ENCODE measurements around the gene IP6K1. TPM values are rescaled to one million over a fixed set of nuclear protein-coding genes. Genes with fewer than 3 reads are reported as not detected.

The IP6K1 gene
- total RNA-seq, 1 experiment from 2014 or later, result 30.6 TPM

DNA sequence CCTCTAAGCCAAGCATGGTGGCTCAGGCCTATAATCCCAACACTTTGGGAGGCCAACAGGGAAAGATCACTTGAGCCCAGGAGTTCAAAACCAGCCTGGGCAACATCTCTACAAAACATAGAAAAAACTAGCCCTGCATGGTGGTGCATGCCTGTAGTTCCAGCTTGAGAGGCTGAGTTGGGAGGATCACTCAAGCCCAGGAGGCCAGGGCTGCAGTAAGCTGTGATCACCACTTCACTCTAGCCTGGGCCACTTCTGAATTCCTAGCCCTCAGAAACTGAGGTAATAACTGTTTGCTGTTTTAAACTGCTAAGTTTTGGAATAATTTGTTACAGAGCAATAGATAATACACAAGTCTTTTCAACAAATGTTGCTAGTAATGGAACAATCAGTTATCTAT is 16.4 kb downstream of the IP6K1 start:
- intact Hi-C loops (cut with micrococcal nuclease), result no loop called here

DNA sequence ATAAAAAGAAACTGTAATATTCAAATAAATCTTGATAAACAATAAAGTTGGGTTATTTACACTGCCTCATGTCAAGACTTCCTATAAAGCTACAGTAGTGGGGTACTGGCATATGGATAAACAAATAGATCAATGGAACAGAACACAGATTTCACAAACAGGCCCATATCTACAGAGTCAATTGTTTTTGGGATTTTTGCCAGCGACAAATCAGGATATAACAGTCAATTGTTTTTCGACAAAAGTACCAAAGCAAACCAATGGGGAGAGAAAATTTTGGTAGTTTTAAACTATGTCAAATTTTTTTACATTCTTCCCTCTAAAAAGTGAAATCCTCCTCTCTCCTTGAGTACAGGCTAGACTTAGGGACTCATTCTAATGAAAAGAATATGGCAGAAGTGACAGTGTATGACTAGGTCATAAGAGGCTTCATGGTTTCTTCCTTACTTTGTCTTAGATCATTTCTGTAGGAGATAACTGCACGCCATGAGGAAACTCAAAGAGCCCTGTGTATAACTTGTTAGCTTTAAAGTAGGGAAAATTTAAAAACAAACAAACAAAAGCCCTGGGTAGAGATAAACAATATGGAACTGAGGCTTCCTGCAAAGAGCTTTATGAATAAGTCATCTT is 16.9 kb downstream of the IP6K1 start:
- Histone ChIP-seq H2AFZ (ENCODE audit: low read depth, low read length, poor library complexity, severe bottlenecking) (no peak overlapping the region), H3K27ac (ENCODE audit: low read depth, low read length) (no peak overlapping the region), H3K4me3 (replicated peaks in 1 of 2; ENCODE audit: low read depth in 1 of 2, low read length in 2 of 2) (no peak overlapping the region), H3K9me2 (ENCODE audit: insufficient read depth) (no peaks in the 10 kb centered on the region), H3K27me3 (ENCODE audit: insufficient read depth, low read length) (no peaks in the 10 kb centered on the region), H3K4me1 (ENCODE audit: control insufficient read depth in 1 of 2, insufficient read depth in 2 of 2, low read length in 2 of 2) (no peaks in the 10 kb centered on the region; a peak in 1 of 4 replicates), H4K20me1 (ENCODE audit: insufficient read depth) (no peaks in the 10 kb centered on the region), H3K9me3 (ENCODE audit: control insufficient read depth in 1 of 2, insufficient read depth in 1 of 2, low read depth in 1 of 2, low read length in 2 of 2) (no peaks in the 10 kb centered on the region), H3K79me2 (ENCODE audit: insufficient read depth, low read length) (peaks cover 82% of the 10 kb centered on the region), H3K4me2 (ENCODE audit: low read length) (no peak overlapping the region), H3K36me3 (ENCODE audit: control insufficient read depth in 1 of 2, insufficient read depth in 2 of 2, low read length in 2 of 2) (no peaks in the 10 kb centered on the region), H3K9ac (ENCODE audit: low read length) (no peak overlapping the region)
- POLR2A ChIA-PET, result no interaction called here
- intact Hi-C loops (cut with micrococcal nuclease), result no loop called here
- BruUV-seq (replicated peaks), result no TSS peak
- ATAC-seq (no peak), DNase-seq (ENCODE audit: low read depth, low spot score) (no peak)
- RAD21 ChIA-PET (ENCODE audit: low non-redundant PET in 1 of 2, low total read pairs in 2 of 2, uncharacterized antibody in 2 of 2, unreplicated experiment in 2 of 2), result no interaction called here
- CTCF ChIA-PET, result no interaction called here
- no peak for TF ChIP-seq EZH2 (IDR thresholded peaks at IDR 0.05)
- no peak for TF ChIP-seq SIN3A (IDR thresholded peaks at IDR 0.05; ENCODE audit: low read depth)
- no peak for TF ChIP-seq RAD21 (IDR thresholded peaks at IDR 0.05; ENCODE audit: low read depth)
- no peak for TF ChIP-seq SRF (IDR thresholded peaks at IDR 0.05; ENCODE audit: low read depth)
- TF ChIP-seq, protein P1, sequence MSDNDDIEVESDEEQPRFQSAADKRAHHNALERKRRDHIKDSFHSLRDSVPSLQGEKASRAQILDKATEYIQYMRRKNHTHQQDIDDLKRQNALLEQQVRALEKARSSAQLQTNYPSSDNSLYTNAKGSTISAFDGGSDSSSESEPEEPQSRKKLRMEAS (IDR thresholded peaks at IDR 0.05), result no peak
- no peak for TF ChIP-seq TCF7L2 (IDR thresholded peaks at IDR 0.05; ENCODE audit: borderline replicate concordance, extremely low read depth, insufficient read depth, insufficient read length)
- no peak for TF ChIP-seq EGR1 (IDR thresholded peaks at IDR 0.05; ENCODE audit: low read depth)
- TF ChIP-seq, protein P2, sequence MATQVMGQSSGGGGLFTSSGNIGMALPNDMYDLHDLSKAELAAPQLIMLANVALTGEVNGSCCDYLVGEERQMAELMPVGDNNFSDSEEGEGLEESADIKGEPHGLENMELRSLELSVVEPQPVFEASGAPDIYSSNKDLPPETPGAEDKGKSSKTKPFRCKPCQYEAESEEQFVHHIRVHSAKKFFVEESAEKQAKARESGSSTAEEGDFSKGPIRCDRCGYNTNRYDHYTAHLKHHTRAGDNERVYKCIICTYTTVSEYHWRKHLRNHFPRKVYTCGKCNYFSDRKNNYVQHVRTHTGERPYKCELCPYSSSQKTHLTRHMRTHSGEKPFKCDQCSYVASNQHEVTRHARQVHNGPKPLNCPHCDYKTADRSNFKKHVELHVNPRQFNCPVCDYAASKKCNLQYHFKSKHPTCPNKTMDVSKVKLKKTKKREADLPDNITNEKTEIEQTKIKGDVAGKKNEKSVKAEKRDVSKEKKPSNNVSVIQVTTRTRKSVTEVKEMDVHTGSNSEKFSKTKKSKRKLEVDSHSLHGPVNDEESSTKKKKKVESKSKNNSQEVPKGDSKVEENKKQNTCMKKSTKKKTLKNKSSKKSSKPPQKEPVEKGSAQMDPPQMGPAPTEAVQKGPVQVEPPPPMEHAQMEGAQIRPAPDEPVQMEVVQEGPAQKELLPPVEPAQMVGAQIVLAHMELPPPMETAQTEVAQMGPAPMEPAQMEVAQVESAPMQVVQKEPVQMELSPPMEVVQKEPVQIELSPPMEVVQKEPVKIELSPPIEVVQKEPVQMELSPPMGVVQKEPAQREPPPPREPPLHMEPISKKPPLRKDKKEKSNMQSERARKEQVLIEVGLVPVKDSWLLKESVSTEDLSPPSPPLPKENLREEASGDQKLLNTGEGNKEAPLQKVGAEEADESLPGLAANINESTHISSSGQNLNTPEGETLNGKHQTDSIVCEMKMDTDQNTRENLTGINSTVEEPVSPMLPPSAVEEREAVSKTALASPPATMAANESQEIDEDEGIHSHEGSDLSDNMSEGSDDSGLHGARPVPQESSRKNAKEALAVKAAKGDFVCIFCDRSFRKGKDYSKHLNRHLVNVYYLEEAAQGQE (IDR thresholded peaks at IDR 0.05; ENCODE audit: low read depth), result no peak
- TF ChIP-seq SP1 (IDR thresholded peaks at IDR 0.05; ENCODE audit: low read depth), result no peak
- no peak for TF ChIP-seq CEBPB (IDR thresholded peaks at IDR 0.05; ENCODE audit: low read depth)
- TF ChIP-seq POLR2A (IDR thresholded peaks at IDR 0.05; ENCODE audit: borderline replicate concordance, extremely low read depth, insufficient read depth, insufficient read length), result no peak
- TF ChIP-seq FOSL1 (IDR thresholded peaks at IDR 0.05; ENCODE audit: low read depth), result no peak
- TF ChIP-seq POLR2AphosphoS5 (IDR thresholded peaks at IDR 0.05; ENCODE audit: low read depth, low read length), result no peak
- TF ChIP-seq ELF1 (IDR thresholded peaks at IDR 0.05; ENCODE audit: borderline replicate concordance, low read depth), result no peak

More for the DNA sequence above, 16.4 kb downstream of the IP6K1 start:
- Histone ChIP-seq H3K4me3 (replicated peaks in 1 of 2; ENCODE audit: low read depth in 1 of 2, low read length in 2 of 2) (no peak overlapping the region), H3K9me2 (ENCODE audit: insufficient read depth) (no peaks in the 10 kb centered on the region), H3K36me3 (ENCODE audit: control insufficient read depth in 1 of 2, insufficient read depth in 2 of 2, low read length in 2 of 2) (no peaks in the 10 kb centered on the region), H3K27me3 (ENCODE audit: insufficient read depth, low read length) (no peaks in the 10 kb centered on the region), H3K79me2 (ENCODE audit: insufficient read depth, low read length) (peaks cover 81% of the 10 kb centered on the region), H3K9ac (ENCODE audit: low read length) (no peak overlapping the region), H2AFZ (ENCODE audit: low read depth, low read length, poor library complexity, severe bottlenecking) (no peak overlapping the region), H4K20me1 (ENCODE audit: insufficient read depth) (no peaks in the 10 kb centered on the region), H3K4me2 (ENCODE audit: low read length) (no peak overlapping the region), H3K4me1 (ENCODE audit: control insufficient read depth in 1 of 2, insufficient read depth in 2 of 2, low read length in 2 of 2) (no peaks in the 10 kb centered on the region; a peak in 1 of 4 replicates), H3K9me3 (ENCODE audit: control insufficient read depth in 1 of 2, insufficient read depth in 1 of 2, low read depth in 1 of 2, low read length in 2 of 2) (no peaks in the 10 kb centered on the region), H3K27ac (ENCODE audit: low read depth, low read length) (no peak overlapping the region)
- RAD21 ChIA-PET (ENCODE audit: low non-redundant PET in 1 of 2, low total read pairs in 2 of 2, uncharacterized antibody in 2 of 2, unreplicated experiment in 2 of 2), result no interaction called here
- BruUV-seq (replicated peaks), result no TSS peak
- CTCF ChIA-PET, result no interaction called here
- no peak for ATAC-seq
- no peak for DNase-seq (ENCODE audit: low read depth, low spot score)
- POLR2A ChIA-PET, result no interaction called here
- TF ChIP-seq SIN3A (IDR thresholded peaks at IDR 0.05; ENCODE audit: low read depth) (no peak), YY1 (IDR thresholded peaks at IDR 0.05; ENCODE audit: extremely low read depth, insufficient replicate concordance, low read depth, low read length) (no peak), POLR2AphosphoS5 (IDR thresholded peaks at IDR 0.05; ENCODE audit: low read depth, low read length) (no peak), FOSL1 (IDR thresholded peaks at IDR 0.05; ENCODE audit: low read depth) (no peak), SP1 (IDR thresholded peaks at IDR 0.05; ENCODE audit: low read depth) (no peak), TCF7L2 (IDR thresholded peaks at IDR 0.05; ENCODE audit: borderline replicate concordance, extremely low read depth, insufficient read depth, insufficient read length) (no peak)
- TF ChIP-seq, protein P1 (IDR thresholded peaks at IDR 0.05), result no peak
